Medulla oblongata (tissue), 1 donor: ENCODE measurements around the gene VANGL1.

Experiments used
- DNase-seq: peaks from one replicate; pipeline ENCODE4 v3.0.0-alpha.2; 2015; ENCODE audit errors: extremely low spot score

The VANGL1 gene

DNA sequence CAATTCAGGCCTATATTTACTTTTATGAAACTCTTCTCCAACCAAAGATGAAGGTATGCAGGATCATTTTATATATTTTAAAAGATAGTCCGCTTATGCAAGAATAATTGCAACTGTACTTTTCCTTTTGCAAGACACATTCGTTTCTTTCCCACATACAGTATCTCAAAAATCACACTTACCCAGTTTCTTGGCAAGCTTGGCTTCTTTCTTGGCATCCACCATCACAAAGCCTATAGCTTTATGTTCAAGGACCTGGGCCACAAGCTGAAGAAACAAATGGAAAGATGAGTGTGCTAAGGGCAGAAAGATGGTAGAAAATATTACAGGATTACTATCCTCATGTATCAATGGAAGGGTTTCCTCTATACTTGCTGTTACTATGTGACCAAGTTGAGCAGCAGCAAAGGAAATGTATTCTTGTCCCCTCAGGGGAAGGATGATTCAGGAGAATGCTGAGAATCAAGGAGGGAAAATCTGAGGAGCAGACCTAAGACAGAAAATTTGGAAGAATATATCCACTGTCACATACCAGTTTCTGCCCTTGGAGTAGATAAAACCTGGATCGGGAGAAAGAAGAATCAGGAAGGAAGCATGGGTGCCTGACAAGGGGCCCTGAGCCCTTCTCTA is 103.0 kb downstream of the VANGL1 start:
- no peak for DNase-seq

DNA sequence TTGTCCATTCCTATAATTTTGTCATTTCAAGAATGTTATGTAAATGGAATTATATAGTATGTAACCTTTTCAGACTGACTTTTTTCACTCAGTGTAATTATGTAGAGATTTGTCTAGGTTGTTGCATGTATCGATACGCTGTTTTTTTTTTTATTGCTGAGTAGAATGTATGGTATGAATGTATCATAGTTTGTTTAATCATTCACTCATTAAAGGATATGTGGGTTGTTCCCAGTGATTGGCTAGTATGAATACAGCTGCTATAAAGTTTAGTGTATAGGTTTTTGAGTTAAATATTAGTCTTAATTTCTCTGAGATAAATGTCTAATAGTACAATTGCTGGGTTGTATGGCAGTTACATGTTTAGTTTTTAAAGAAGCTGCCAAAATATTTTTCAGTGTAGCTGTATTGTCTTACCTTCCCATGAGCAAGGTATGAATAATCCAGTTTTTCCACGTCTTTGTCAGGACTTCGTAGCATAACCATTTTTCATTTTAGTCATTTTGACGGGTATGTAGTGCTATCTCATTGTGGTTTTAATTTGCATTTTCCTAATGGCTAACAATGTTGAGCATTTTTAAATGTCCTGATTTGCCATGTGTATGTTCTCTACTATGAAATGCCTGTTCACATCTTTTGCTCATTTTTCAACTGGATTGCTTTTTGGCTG is 104.4 kb downstream of the VANGL1 start:
- no peak for DNase-seq
